ENCODE measurements around the gene KLK10.

- TF ChIP-seq JUND (IDR thresholded peaks at IDR 0.05) = no peak
- TF ChIP-seq YY1 (IDR thresholded peaks at IDR 0.05; ENCODE audit: extremely low read depth, insufficient replicate concordance, low read depth, low read length) = no peak
- no peak for TF ChIP-seq POLR2AphosphoS5 (IDR thresholded peaks at IDR 0.05; ENCODE audit: low read depth, low read length)
- no peak for TF ChIP-seq ZNF274 (IDR thresholded peaks at IDR 0.05; ENCODE audit: low read depth, low read length)
- TF ChIP-seq CTCF (IDR thresholded peaks at IDR 0.05 in 2 of 3, conservative IDR thresholded peaks at IDR 0.05 in 1 of 3; ENCODE audit: borderline replicate concordance in 1 of 3, insufficient read depth in 1 of 3, low read depth in 2 of 3, low read length in 2 of 3) = no peak
- TF ChIP-seq ELF1 (IDR thresholded peaks at IDR 0.05; ENCODE audit: borderline replicate concordance, low read depth) = no peak
- no peak for TF ChIP-seq CEBPB (IDR thresholded peaks at IDR 0.05; ENCODE audit: low read depth)
- no peak for TF ChIP-seq EZH2 (IDR thresholded peaks at IDR 0.05)
- no peak for TF ChIP-seq POLR2A (IDR thresholded peaks at IDR 0.05; ENCODE audit: borderline replicate concordance, extremely low read depth, insufficient read depth, insufficient read length)
- TF ChIP-seq ATF3 (IDR thresholded peaks at IDR 0.05) = no peak
- no peak for TF ChIP-seq RAD21 (IDR thresholded peaks at IDR 0.05; ENCODE audit: low read depth)
- TF ChIP-seq REST (IDR thresholded peaks at IDR 0.05; ENCODE audit: low read depth) = no peak
- no peak for TF ChIP-seq CBX3 (IDR thresholded peaks at IDR 0.05; ENCODE audit: low read depth)
- TF ChIP-seq ZBTB33 (IDR thresholded peaks at IDR 0.05; ENCODE audit: extremely low read depth, insufficient replicate concordance, low read length) = no peak
These were observed 5.9 kb upstream of the KLK10 start for GRCh38 chr19:51025401-51025800.
